OCI-LY7 (cell line): Measurements from ENCODE around the gene COL5A1. TPM values are rescaled to one million over a fixed set of nuclear protein-coding genes. Genes with fewer than 3 reads are reported as not detected.

Source experiments
- BruUV-seq: library from RNA; stranded (reverse); fragments of 400-500 nt; replicated peaks from 2 replicates; lab custom pipeline; 2021; lab: Mats Ljungman, UMichigan
- CTCF ChIA-PET: fragments of 300-600 bp; sonication (Branson Sonifier 250); formaldehyde crosslinking; loops from one replicate; lab custom pipeline; 2022; ENCODE audit warnings: antibody characterized with exemption; ENCODE audit not compliant: unreplicated experiment; lab: Charles Lee
- POLR2A ChIA-PET: fragments of 300-600 bp; sonication (Branson Sonifier 250); formaldehyde crosslinking; loops from one replicate; lab custom pipeline; 2022; ENCODE audit warnings: antibody characterized with exemption; lab: Charles Lee
- DNase-seq: peaks from one replicate; pipeline ENCODE4 v3.0.0-alpha.2; 2015; ENCODE audit warnings: low spot score
- H2AFZ ChIP-seq: fragments of 200-600 bp; sonication (generic), shearing (Covaris generic); 2 replicates; pipeline ENCODE4 v1.6.1; 2014; ENCODE audit warnings: mild to moderate bottlenecking, antibody characterized with exemption, low read length, moderate library complexity
- H3K27ac ChIP-seq: fragments of 200-600 bp; sonication (generic); 2 replicates; pipeline ENCODE4 v1.5.1; 2014; ENCODE audit warnings: mixed run types, low read depth, mild to moderate bottlenecking, moderate library complexity, low read length, inconsistent platforms; ENCODE audit not compliant: poor library complexity, severe bottlenecking
- H3K36me3 ChIP-seq: fragments of 200-600 bp; sonication (generic); 2 replicates; pipeline ENCODE4 v1.6.1; 2014; ENCODE audit warnings: mild to moderate bottlenecking, antibody characterized with exemption, low read length, moderate library complexity, mixed read lengths; ENCODE audit not compliant: insufficient read depth
- H3K4me1 ChIP-seq: fragments of 200-600 bp; sonication (generic); 2 replicates; pipeline ENCODE4 v1.5.1; 2014; ENCODE audit warnings: mild to moderate bottlenecking, low read length; ENCODE audit not compliant: insufficient read depth, poor library complexity, severe bottlenecking
- H3K4me2 ChIP-seq: fragments of 200-600 bp; sonication (generic); 2 replicates; pipeline ENCODE4 v1.6.1; 2014; ENCODE audit warnings: mild to moderate bottlenecking, low read length
- H3K4me3 ChIP-seq: fragments of 200-600 bp; sonication (generic); 2 replicates; pipeline ENCODE4 v1.5.1; 2014; ENCODE audit warnings: mild to moderate bottlenecking, low read depth, low read length; ENCODE audit not compliant: poor library complexity, severe bottlenecking
- H3K79me2 ChIP-seq: fragments of 200-600 bp; sonication (generic); 2 replicates; pipeline ENCODE4 v1.6.1; 2016; ENCODE audit warnings: low read depth, mild to moderate bottlenecking, low read length, moderate library complexity, mixed read lengths; ENCODE audit not compliant: insufficient read depth
- H3K9me2 ChIP-seq: fragments of 200-600 bp; sonication (generic); 2 replicates; pipeline ENCODE4 v1.6.1; 2016; ENCODE audit warnings: mild to moderate bottlenecking, low read length, mixed read lengths; ENCODE audit not compliant: insufficient read depth
- H3K9me3 ChIP-seq: fragments of 200-600 bp; sonication (generic); 2 replicates; pipeline ENCODE4 v1.6.1; 2014; ENCODE audit warnings: mild to moderate bottlenecking, mixed run types, low read length, mixed read lengths
- H4K20me1 ChIP-seq: fragments of 200-600 bp; sonication (generic); 2 replicates; pipeline ENCODE4 v1.6.1; 2014; ENCODE audit warnings: mild to moderate bottlenecking, antibody characterized with exemption, low read length, moderate library complexity, mixed read lengths; ENCODE audit not compliant: insufficient read depth
- CTCF ChIP-seq: fragments of 200-600 bp; sonication (generic); conservative IDR thresholded peaks from 2 replicates; pipeline ENCODE4 v1.5.1; 2014; ENCODE audit warnings: mild to moderate bottlenecking, antibody characterized with exemption, low read length, moderate library complexity, mixed read lengths
- EZH2phosphoT487 ChIP-seq: fragments of 200-600 bp; sonication (generic); IDR thresholded peaks from 2 replicates; pipeline ENCODE4 v1.6.1; 2018; ENCODE audit warnings: low read depth, borderline replicate concordance, mild to moderate bottlenecking, mixed run types, antibody characterized with exemption, low read length, moderate library complexity, mixed read lengths
- intact Hi-C: fragments of 100-400 bp; cut with micrococcal nuclease; formaldehyde crosslinking; loops from one replicate; pipeline ENCODE4 v1.10.0; 2022; ENCODE audit not compliant: unreplicated experiment
- total RNA-seq, 2 experiments: library from RNA; depleted of rRNA in 1 of 2; stranded (reverse); fragments of >200 nt in 1 of 2; shearing (Covaris generic) in 1 of 2; gene quantifications; 2 replicates each; pipeline ENCODE4 v1.2.3, GENCODE V29; 2014 to 2022

COL5A1 gene
- total RNA-seq, 2 experiments from 2014 or later = 12.2 to 28.6 TPM

GRCh38 chr9:134637696-134638501, 3.7 kb upstream of the COL5A1 start:
- POLR2A ChIA-PET = no interaction called here

DNA sequence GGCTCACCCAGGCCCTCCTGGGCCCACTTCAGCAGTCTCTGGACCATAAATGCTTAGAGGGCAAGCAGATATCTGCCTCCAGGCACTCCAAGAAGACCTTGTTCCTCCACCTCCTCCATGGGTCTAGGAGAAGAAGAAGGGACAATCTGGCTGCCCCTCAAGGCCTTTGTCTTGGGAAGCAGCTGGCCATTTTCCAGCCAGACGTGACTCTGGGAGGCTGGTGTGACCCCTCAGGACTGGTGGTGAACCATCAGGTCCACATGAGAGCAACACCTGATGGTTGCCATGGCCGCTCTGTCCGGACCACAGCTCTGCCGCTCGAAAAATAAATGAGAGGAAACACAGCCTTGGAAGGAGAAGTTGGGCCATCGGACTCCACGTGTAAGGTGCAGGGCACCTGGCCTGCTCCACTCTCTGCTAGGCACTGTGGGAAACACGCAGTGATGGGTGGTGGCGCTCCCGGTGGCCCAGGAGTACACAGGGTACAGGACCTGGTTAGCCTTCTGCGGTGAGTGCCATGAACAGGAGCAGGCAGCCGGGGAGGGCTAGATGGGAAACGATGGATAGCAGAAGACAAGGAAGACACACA, 3.0 kb upstream of the COL5A1 start:
- CTCF ChIA-PET = no interaction called here

More at GRCh38 chr9:134637696-134638501, 3.7 kb upstream of the COL5A1 start:
- no peaks in the 10 kb centered on the region for H3K9me2 ChIP-seq
- intact Hi-C loops = no loop called here
- BruUV-seq = no TSS peak
- H2AFZ ChIP-seq = no peak overlapping the region
- no peak overlapping the region for H3K27ac ChIP-seq
- no peak overlapping the region for H3K4me3 ChIP-seq
- no peaks in the 10 kb centered on the region for H3K4me1 ChIP-seq
- H3K36me3 ChIP-seq = no peaks in the 10 kb centered on the region
- CTCF ChIA-PET = no interaction called here
- H4K20me1 ChIP-seq = no peaks in the 10 kb centered on the region
- no peak overlapping the region for H3K4me2 ChIP-seq
- no peak for DNase-seq
- no peaks in the 10 kb centered on the region for H3K79me2 ChIP-seq
- H3K9me3 ChIP-seq = no peaks in the 10 kb centered on the region
- TF ChIP-seq CTCF (no peak), EZH2phosphoT487 (no peak)

More for the DNA sequence above, 3.0 kb upstream of the COL5A1 start:
- no peaks in the 10 kb centered on the region for H4K20me1 ChIP-seq
- BruUV-seq = no TSS peak
- no peak overlapping the region for H3K4me2 ChIP-seq
- DNase-seq = no peak
- H3K4me3 ChIP-seq = no peak overlapping the region
- no peaks in the 10 kb centered on the region for H3K79me2 ChIP-seq
- H3K9me2 ChIP-seq = no peaks in the 10 kb centered on the region
- no peak overlapping the region for H2AFZ ChIP-seq
- no peaks in the 10 kb centered on the region for H3K9me3 ChIP-seq
- no peak overlapping the region for H3K27ac ChIP-seq
- no peaks in the 10 kb centered on the region for H3K4me1 ChIP-seq
- POLR2A ChIA-PET = interaction anchor here (0.6 kb wide), 1 partner anchor 996 kb away, joined by 6 read pairs; no protein-coding TSS in a partner anchor
- TF ChIP-seq CTCF = no peak
- no peak for TF ChIP-seq EZH2phosphoT487
- intact Hi-C loops = no loop called here
- no peaks in the 10 kb centered on the region for H3K36me3 ChIP-seq
